Measurements from ENCODE around the gene MTPN. TPM values are rescaled to one million over a fixed set of nuclear protein-coding genes. Genes with fewer than 3 reads are reported as not detected.

The MTPN gene
- total RNA-seq, 1 experiment from 2014 or later: 166 TPM

- CTCF ChIA-PET: no interaction called here
Observed at GRCh38 chr7:135913404-135913803, 63.8 kb downstream of the MTPN start.

GRCh38 chr7:135911099-135911498, 66.1 kb downstream of the MTPN start:
- no peaks in the 10 kb centered on the region for H3K36me3 ChIP-seq (ENCODE audit: insufficient read depth, low read length, poor library complexity, severe bottlenecking)
- no TSS peak for BruUV-seq (replicated peaks)
- H3K9me3 ChIP-seq (ENCODE audit: low read depth, low read length, poor library complexity, severe bottlenecking): no peaks in the 10 kb centered on the region
- intact Hi-C loops (cut with micrococcal nuclease; ENCODE audit: unreplicated experiment): no loop called here
- ChIA-PET POLR2A (ENCODE audit: low non-redundant PET) (no interaction called here), CTCF (no interaction called here)
- H3K4me1 ChIP-seq (ENCODE audit: insufficient read depth, low read length, poor library complexity, severe bottlenecking): no peaks in the 10 kb centered on the region
- no peak overlapping the region for H3K27ac ChIP-seq (ENCODE audit: low read depth, low read length, poor library complexity, severe bottlenecking)
- TF ChIP-seq, protein P1, sequence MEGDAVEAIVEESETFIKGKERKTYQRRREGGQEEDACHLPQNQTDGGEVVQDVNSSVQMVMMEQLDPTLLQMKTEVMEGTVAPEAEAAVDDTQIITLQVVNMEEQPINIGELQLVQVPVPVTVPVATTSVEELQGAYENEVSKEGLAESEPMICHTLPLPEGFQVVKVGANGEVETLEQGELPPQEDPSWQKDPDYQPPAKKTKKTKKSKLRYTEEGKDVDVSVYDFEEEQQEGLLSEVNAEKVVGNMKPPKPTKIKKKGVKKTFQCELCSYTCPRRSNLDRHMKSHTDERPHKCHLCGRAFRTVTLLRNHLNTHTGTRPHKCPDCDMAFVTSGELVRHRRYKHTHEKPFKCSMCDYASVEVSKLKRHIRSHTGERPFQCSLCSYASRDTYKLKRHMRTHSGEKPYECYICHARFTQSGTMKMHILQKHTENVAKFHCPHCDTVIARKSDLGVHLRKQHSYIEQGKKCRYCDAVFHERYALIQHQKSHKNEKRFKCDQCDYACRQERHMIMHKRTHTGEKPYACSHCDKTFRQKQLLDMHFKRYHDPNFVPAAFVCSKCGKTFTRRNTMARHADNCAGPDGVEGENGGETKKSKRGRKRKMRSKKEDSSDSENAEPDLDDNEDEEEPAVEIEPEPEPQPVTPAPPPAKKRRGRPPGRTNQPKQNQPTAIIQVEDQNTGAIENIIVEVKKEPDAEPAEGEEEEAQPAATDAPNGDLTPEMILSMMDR (conservative IDR thresholded peaks at IDR 0.05; ENCODE audit: low read depth, low read length): no peak
- no peak for TF ChIP-seq EZH2 (IDR thresholded peaks at IDR 0.05; ENCODE audit: borderline replicate concordance, low read depth, low read length, poor library complexity, severe bottlenecking)
- DNase-seq (ENCODE audit: low spot score): no peak
- no peak overlapping the region for H3K4me3 ChIP-seq (ENCODE audit: low read depth, low read length, poor library complexity, severe bottlenecking)
- no peaks in the 10 kb centered on the region for H3K27me3 ChIP-seq (replicated peaks; ENCODE audit: insufficient read depth, low read depth, low read length, poor library complexity)

More at GRCh38 chr7:135913404-135913803, 63.8 kb downstream of the MTPN start:
- Histone ChIP-seq H3K4me3 (ENCODE audit: low read depth, low read length, poor library complexity, severe bottlenecking) (no peak overlapping the region), H3K27ac (ENCODE audit: low read depth, low read length, poor library complexity, severe bottlenecking) (no peak overlapping the region), H3K36me3 (ENCODE audit: insufficient read depth, low read length, poor library complexity, severe bottlenecking) (no peaks in the 10 kb centered on the region), H3K27me3 (replicated peaks; ENCODE audit: insufficient read depth, low read depth, low read length, poor library complexity) (no peaks in the 10 kb centered on the region), H3K4me1 (ENCODE audit: insufficient read depth, low read length, poor library complexity, severe bottlenecking) (no peaks in the 10 kb centered on the region), H3K9me3 (ENCODE audit: low read depth, low read length, poor library complexity, severe bottlenecking) (no peaks in the 10 kb centered on the region)
- DNase-seq (ENCODE audit: low spot score): no peak
- intact Hi-C loops (cut with micrococcal nuclease; ENCODE audit: unreplicated experiment): no loop called here
- TF ChIP-seq, protein P1 (conservative IDR thresholded peaks at IDR 0.05; ENCODE audit: low read depth, low read length): no peak
- TF ChIP-seq EZH2 (IDR thresholded peaks at IDR 0.05; ENCODE audit: borderline replicate concordance, low read depth, low read length, poor library complexity, severe bottlenecking): no peak
- BruUV-seq (replicated peaks): no TSS peak
- POLR2A ChIA-PET (ENCODE audit: low non-redundant PET): no interaction called here

- no peak overlapping the region for H3K4me3 ChIP-seq (ENCODE audit: low read depth, low read length, poor library complexity, severe bottlenecking)
- no peaks in the 10 kb centered on the region for H3K27me3 ChIP-seq (replicated peaks; ENCODE audit: insufficient read depth, low read depth, low read length, poor library complexity)
- POLR2A ChIA-PET (ENCODE audit: low non-redundant PET): no interaction called here
- H3K9me3 ChIP-seq (ENCODE audit: low read depth, low read length, poor library complexity, severe bottlenecking): no peaks in the 10 kb centered on the region
- CTCF ChIA-PET: no interaction called here
- TF ChIP-seq, protein P1 (conservative IDR thresholded peaks at IDR 0.05; ENCODE audit: low read depth, low read length): no peak
- no TSS peak for BruUV-seq (replicated peaks)
- intact Hi-C loops (cut with micrococcal nuclease; ENCODE audit: unreplicated experiment): no loop called here
- DNase-seq (ENCODE audit: low spot score): no peak
- H3K27ac ChIP-seq (ENCODE audit: low read depth, low read length, poor library complexity, severe bottlenecking): no peak overlapping the region
- no peaks in the 10 kb centered on the region for H3K4me1 ChIP-seq (ENCODE audit: insufficient read depth, low read length, poor library complexity, severe bottlenecking)
- H3K36me3 ChIP-seq (ENCODE audit: insufficient read depth, low read length, poor library complexity, severe bottlenecking): no peaks in the 10 kb centered on the region
Observed at GRCh38 chr7:135910393-135911036, 66.6 kb downstream of the MTPN start.

All from A673 (cell line).